PFSK-1 (cell line): Measurements from ENCODE around the gene RPTOR.

ENCODE experiments used
- FOXP2 ChIP-seq: optimal IDR thresholded peaks from 2 replicates; pipeline ENCODE3; 2011; ENCODE audit warnings: borderline replicate concordance, control low read depth, inconsistent platforms; ENCODE audit not compliant: insufficient read depth; ENCODE audit errors: extremely low read length, extremely low read depth
- POLR2AphosphoS5 ChIP-seq: IDR thresholded peaks from 2 replicates; pipeline ENCODE4 v1.6.1; 2012; ENCODE audit warnings: low read depth, mild to moderate bottlenecking, control low read depth, low read length, moderate library complexity
- SIN3A ChIP-seq: IDR thresholded peaks from 2 replicates; pipeline ENCODE4 v1.6.1; 2012; ENCODE audit warnings: mild to moderate bottlenecking, low read length, moderate library complexity, borderline replicate concordance; ENCODE audit not compliant: insufficient read depth
- TAF1 ChIP-seq: IDR thresholded peaks from 2 replicates; pipeline ENCODE4 v1.6.1; 2012; ENCODE audit warnings: low read length, control low read depth, borderline replicate concordance; ENCODE audit not compliant: insufficient read depth
- TF ChIP-seq, protein P1 (sequence below), 2 experiments: IDR thresholded peaks; 2 replicates each; pipeline versions ENCODE4 v1.6.1 to v1.8.0; 2011 to 2012; ENCODE audit warnings: low read depth in 2 of 2, low read length in 2 of 2, control low read depth in 1 of 2, inconsistent platforms in 1 of 2, mild to moderate bottlenecking in 1 of 2, moderate library complexity in 1 of 2; ENCODE audit not compliant: insufficient read depth in 1 of 2

DNA sequence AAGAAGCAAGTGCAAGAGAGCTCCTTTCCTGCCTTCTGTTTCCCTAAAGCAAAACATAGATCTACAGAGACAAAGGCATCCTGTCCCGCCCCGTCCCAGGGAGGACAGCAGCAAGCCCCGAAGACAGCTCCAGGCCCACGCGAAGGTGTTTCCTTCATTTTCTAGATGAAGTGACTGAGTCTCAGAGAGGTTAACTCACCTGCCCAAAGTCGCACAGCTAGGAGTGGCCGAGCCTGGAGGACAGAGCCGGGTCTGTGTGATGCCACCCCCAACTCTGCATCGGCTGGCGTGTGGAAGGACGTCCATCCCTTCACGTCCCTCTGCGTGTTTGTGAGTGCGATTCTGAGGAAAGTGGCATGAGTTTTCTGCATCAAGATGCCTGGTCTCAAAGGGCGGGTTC is 259.8 kb downstream of the RPTOR start:
- TF ChIP-seq TAF1 (no peak), POLR2AphosphoS5 (no peak), SIN3A (no peak), FOXP2 (no peak)
- TF ChIP-seq, protein P1, sequence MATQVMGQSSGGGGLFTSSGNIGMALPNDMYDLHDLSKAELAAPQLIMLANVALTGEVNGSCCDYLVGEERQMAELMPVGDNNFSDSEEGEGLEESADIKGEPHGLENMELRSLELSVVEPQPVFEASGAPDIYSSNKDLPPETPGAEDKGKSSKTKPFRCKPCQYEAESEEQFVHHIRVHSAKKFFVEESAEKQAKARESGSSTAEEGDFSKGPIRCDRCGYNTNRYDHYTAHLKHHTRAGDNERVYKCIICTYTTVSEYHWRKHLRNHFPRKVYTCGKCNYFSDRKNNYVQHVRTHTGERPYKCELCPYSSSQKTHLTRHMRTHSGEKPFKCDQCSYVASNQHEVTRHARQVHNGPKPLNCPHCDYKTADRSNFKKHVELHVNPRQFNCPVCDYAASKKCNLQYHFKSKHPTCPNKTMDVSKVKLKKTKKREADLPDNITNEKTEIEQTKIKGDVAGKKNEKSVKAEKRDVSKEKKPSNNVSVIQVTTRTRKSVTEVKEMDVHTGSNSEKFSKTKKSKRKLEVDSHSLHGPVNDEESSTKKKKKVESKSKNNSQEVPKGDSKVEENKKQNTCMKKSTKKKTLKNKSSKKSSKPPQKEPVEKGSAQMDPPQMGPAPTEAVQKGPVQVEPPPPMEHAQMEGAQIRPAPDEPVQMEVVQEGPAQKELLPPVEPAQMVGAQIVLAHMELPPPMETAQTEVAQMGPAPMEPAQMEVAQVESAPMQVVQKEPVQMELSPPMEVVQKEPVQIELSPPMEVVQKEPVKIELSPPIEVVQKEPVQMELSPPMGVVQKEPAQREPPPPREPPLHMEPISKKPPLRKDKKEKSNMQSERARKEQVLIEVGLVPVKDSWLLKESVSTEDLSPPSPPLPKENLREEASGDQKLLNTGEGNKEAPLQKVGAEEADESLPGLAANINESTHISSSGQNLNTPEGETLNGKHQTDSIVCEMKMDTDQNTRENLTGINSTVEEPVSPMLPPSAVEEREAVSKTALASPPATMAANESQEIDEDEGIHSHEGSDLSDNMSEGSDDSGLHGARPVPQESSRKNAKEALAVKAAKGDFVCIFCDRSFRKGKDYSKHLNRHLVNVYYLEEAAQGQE (IDR thresholded peaks at IDR 0.05; ENCODE audit: insufficient read depth in 1 of 2, low read depth in 2 of 2, low read length in 2 of 2), result no peak
